Measurements from ENCODE around the gene SCAP.
A peak's percentile ranks its signal among the peaks of the same experiment; 100 is the strongest.

SCAP gene

DNA sequence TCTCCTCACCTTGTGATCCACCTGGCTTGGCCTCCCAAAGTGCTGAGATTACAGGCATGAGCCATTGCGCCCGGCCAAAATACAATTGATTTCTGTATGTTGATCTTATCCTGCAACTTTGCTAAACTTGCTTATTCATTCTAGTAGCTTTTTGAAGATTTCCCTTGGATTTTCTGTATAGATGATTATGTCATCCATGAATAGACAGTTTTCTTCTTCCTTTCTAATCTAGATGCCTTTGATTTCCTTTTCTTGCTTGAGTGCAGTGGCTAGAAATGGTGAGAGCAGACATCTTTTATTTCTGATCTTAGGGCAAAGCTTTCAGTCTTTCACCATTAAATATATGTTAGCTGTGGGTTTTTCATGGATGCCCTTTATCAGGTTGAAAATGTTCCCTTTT, 42.2 kb upstream of the SCAP start:
- Histone ChIP-seq H3K4me3 (ENCODE audit: severe bottlenecking) (no peak overlapping the region), H3K27me3 (ENCODE audit: insufficient read depth, poor library complexity, severe bottlenecking) (no peaks in the 10 kb centered on the region), H3K4me1 (ENCODE audit: insufficient read depth, poor library complexity, severe bottlenecking) (no peaks in the 10 kb centered on the region), H3K36me3 (ENCODE audit: low read depth) (no peaks in the 10 kb centered on the region), H3K9me3 (ENCODE audit: severe bottlenecking) (no peaks in the 10 kb centered on the region), H3K27ac (ENCODE audit: poor library complexity, severe bottlenecking) (no peak overlapping the region)
- ATAC-seq (ENCODE audit: low read depth) (no peak), DNase-seq (ENCODE audit: low spot score) (no peak)
- TF ChIP-seq, protein P1, sequence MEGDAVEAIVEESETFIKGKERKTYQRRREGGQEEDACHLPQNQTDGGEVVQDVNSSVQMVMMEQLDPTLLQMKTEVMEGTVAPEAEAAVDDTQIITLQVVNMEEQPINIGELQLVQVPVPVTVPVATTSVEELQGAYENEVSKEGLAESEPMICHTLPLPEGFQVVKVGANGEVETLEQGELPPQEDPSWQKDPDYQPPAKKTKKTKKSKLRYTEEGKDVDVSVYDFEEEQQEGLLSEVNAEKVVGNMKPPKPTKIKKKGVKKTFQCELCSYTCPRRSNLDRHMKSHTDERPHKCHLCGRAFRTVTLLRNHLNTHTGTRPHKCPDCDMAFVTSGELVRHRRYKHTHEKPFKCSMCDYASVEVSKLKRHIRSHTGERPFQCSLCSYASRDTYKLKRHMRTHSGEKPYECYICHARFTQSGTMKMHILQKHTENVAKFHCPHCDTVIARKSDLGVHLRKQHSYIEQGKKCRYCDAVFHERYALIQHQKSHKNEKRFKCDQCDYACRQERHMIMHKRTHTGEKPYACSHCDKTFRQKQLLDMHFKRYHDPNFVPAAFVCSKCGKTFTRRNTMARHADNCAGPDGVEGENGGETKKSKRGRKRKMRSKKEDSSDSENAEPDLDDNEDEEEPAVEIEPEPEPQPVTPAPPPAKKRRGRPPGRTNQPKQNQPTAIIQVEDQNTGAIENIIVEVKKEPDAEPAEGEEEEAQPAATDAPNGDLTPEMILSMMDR (IDR thresholded peaks at IDR 0.05; ENCODE audit: poor library complexity, severe bottlenecking), result no peak

DNA sequence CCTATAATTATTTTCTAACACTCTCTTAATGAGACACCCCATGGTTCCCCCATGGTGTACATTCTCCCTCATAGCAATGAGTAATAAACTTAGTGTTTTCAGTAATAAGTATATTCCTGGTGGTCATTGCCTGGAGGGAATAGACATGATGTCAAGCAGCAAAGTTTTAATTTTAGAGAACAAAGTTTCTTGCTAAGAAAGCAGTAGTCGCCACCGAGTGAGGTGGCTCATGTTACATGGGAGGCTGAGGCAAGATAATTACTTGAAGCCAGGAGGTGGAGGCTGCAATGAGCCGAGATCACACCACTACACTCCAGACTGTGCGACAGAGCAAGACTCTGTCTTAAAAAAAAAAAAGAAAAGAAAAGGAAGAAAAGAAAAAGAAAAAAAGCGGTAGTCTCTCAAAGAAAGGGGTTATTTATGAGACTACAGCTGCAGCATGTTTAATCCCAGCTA, 40.2 kb upstream of the SCAP start:
- H3K36me3 ChIP-seq (ENCODE audit: low read depth), result peaks cover 10% of the 10 kb centered on the region
- no peak for DNase-seq (ENCODE audit: low spot score)
- H3K27me3 ChIP-seq (ENCODE audit: insufficient read depth, poor library complexity, severe bottlenecking), result no peaks in the 10 kb centered on the region
- H3K4me3 ChIP-seq (ENCODE audit: severe bottlenecking), result no peak overlapping the region
- no peak for ATAC-seq (ENCODE audit: low read depth)
- TF ChIP-seq, protein P1 (IDR thresholded peaks at IDR 0.05; ENCODE audit: poor library complexity, severe bottlenecking), result no peak
- no peaks in the 10 kb centered on the region for H3K4me1 ChIP-seq (ENCODE audit: insufficient read depth, poor library complexity, severe bottlenecking)
- no peak overlapping the region for H3K27ac ChIP-seq (ENCODE audit: poor library complexity, severe bottlenecking)
- no peaks in the 10 kb centered on the region for H3K9me3 ChIP-seq (ENCODE audit: severe bottlenecking)

DNA sequence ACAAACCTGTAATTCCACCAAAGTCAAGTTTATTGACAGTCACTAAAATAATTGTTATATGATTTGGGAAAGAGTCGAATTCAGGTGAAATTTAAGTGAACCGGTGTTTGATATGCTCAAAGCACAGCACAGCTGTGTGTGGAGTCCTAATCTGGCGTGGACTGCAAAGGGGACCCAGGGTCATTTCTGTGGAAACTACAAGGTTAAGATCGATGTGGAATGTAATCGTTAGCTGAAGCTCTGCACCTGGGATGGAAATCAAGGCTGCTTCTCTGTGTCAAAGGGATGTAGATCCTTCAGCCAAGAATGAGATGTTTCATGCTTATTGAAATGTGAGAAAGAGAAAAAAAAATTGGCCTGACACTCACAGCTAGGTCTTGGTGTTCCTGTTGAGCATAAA, 39.4 kb upstream of the SCAP start:
- no peaks in the 10 kb centered on the region for H3K27me3 ChIP-seq (ENCODE audit: insufficient read depth, poor library complexity, severe bottlenecking)
- H3K9me3 ChIP-seq (ENCODE audit: severe bottlenecking), result no peaks in the 10 kb centered on the region
- ATAC-seq (ENCODE audit: low read depth), result no peak
- H3K4me3 ChIP-seq (ENCODE audit: severe bottlenecking), result no peak overlapping the region
- DNase-seq (ENCODE audit: low spot score), result no peak
- H3K36me3 ChIP-seq (ENCODE audit: low read depth), result peaks cover 18% of the 10 kb centered on the region
- no peaks in the 10 kb centered on the region for H3K4me1 ChIP-seq (ENCODE audit: insufficient read depth, poor library complexity, severe bottlenecking)
- H3K27ac ChIP-seq (ENCODE audit: poor library complexity, severe bottlenecking), result no peak overlapping the region
- TF ChIP-seq, protein P1 (IDR thresholded peaks at IDR 0.05; ENCODE audit: poor library complexity, severe bottlenecking), result no peak

DNA sequence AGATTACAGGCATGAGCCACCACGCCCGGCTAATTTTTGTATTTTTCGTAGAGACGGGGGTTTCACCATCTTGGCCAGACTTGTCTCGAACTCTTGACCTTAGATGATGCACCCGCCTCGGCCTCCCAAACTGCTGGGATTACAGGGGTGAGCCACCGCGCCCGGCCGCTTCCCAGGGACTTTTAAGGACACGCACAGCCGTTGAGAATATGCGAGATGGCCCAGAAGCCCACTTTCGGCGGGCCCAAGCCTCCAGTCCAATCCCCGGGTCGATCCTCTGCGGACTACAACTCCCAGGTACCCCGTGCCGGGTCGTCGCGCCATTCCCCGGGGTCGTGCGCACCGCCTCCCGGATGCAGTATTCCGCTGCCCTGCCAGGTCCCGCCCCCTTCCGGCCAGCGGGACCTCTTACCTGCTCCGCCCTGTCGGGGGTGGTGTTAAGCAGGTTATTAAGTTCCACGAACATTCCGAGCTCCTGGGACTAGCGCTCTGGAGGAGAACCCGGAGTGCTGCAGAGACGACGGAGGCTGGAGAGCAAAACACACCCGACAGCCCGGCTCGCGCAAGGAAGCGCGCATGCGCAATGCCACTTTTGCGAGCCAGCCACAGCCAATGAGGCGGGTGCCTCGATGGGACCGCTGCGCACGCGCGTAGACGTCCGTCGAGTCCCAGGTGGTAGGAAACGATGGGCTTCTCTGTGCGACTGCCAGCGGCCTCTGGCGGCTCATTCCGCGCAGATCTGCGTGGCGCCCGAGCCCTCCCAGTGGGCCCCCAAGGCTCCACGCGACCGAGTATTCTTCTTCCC, 37.6 kb upstream of the SCAP start, which contains the start of gene ELP6:
ELP6 (minus strand) TSS at position 588 of the 805 bp plus-strand sequence; CDS start at position 466, 122 bp downstream.
- peak; percentile 96 for DNase-seq (ENCODE audit: low spot score)
- peak; percentile 98 for ATAC-seq (ENCODE audit: low read depth)
- Histone ChIP-seq H3K27ac (ENCODE audit: poor library complexity, severe bottlenecking) (peak within 1 kb of the TSS; percentile 85), H3K9me3 (ENCODE audit: severe bottlenecking) (no peaks in the 10 kb centered on the region), H3K4me1 (ENCODE audit: insufficient read depth, poor library complexity, severe bottlenecking) (no peaks in the 10 kb centered on the region), H3K36me3 (ENCODE audit: low read depth) (peaks cover 31% of the 10 kb centered on the region), H3K4me3 (ENCODE audit: severe bottlenecking) (peak within 1 kb of the TSS; percentile 68), H3K27me3 (ENCODE audit: insufficient read depth, poor library complexity, severe bottlenecking) (no peaks in the 10 kb centered on the region)
- TF ChIP-seq, protein P1 (IDR thresholded peaks at IDR 0.05; ENCODE audit: poor library complexity, severe bottlenecking), result peak; percentile 40
